ENCODE data around the gene DEAF1. TPM values are rescaled to one million over a fixed set of nuclear protein-coding genes. Genes with fewer than 3 reads are reported as not detected.
"Not testable (repeated sequence)": the region's sequence is repeated elsewhere in the genome, so short reads cannot be mapped to it uniquely, and the experiment has no call there.

The DEAF1 gene
- total RNA-seq, 1 experiment from 2014 or later: 62.2 TPM

DNA sequence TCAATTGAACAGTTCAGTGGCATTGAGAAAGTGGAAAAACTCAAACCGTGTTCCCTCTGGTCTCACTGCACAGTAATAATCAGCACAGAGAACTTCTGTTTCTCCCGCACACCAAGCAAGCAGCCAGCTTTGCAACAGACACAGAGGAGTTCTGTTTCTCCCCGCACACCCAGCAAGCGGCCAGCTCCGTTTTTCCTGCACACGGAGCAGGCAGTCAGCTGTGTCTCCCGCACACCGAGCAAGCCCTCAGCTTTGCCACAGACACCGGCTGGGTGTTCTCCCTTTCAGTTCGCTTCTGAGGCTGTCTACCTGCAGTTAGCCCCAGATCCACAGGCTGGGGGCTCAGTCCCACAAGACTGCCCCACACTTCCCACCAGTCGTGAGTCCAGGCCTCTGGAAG lies 42.3 kb upstream of the DEAF1 start (continued):
- TF ChIP-seq, protein P1, sequence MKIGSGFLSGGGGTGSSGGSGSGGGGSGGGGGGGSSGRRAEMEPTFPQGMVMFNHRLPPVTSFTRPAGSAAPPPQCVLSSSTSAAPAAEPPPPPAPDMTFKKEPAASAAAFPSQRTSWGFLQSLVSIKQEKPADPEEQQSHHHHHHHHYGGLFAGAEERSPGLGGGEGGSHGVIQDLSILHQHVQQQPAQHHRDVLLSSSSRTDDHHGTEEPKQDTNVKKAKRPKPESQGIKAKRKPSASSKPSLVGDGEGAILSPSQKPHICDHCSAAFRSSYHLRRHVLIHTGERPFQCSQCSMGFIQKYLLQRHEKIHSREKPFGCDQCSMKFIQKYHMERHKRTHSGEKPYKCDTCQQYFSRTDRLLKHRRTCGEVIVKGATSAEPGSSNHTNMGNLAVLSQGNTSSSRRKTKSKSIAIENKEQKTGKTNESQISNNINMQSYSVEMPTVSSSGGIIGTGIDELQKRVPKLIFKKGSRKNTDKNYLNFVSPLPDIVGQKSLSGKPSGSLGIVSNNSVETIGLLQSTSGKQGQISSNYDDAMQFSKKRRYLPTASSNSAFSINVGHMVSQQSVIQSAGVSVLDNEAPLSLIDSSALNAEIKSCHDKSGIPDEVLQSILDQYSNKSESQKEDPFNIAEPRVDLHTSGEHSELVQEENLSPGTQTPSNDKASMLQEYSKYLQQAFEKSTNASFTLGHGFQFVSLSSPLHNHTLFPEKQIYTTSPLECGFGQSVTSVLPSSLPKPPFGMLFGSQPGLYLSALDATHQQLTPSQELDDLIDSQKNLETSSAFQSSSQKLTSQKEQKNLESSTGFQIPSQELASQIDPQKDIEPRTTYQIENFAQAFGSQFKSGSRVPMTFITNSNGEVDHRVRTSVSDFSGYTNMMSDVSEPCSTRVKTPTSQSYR (CRISPR knock-in tag; IDR thresholded peaks at IDR 0.05): no peak

DNA sequence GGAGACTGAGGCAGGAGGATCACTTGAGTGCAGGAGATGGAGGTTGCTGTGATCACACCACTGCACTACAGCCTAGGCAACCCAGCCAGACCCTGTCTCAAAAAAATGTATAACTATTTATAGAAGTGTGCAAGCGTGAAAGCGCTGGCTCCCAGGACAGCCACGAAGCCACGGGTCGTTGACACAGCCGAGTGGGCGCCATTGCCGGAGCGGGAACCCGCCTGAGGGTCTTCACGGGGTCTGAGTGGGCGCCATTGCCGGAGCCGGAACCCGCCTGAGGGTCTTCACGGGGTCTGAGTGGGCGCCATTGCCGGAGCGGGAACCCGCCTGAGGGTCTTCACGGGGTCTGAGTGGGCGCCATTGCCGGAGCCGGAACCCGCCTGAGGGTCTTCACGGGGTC lies 39.5 kb upstream of the DEAF1 start:
- H3K27ac Mint-ChIP-seq; DNase-seq (ENCODE audit: low spot score); H3K36me3 Mint-ChIP-seq; ATAC-seq; H3K4me1 Mint-ChIP-seq; H3K27me3 Mint-ChIP-seq (ENCODE audit: low read depth); H3K4me3 Mint-ChIP-seq; CTCF ChIA-PET; H3K9me3 Mint-ChIP-seq; POLR2A ChIA-PET: not testable (repeated sequence)

DNA sequence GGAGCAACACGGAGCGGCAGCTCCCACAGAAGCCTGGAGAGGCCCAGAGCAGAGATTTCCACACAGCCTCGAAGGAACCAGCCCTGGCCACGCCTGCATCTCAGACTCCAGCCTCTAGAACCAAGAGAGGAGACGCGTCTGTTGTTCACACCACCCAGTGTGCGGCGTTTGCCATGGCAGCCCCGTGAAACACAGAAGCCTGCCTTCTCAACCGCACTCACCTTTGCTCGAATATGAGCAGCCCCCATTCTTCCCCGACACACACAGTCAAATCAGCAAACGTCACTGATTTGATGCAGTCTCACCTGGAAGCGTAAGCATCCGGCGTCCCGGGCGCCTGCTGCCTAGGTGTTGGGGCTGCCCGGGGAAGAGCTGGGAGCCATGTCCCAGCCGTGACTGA lies 38.0 kb upstream of the DEAF1 start:
- Mint-ChIP-seq H3K9me3 (peaks cover 4% of the 10 kb centered on the region; the same call in 1 of the 2 replicates), H3K4me3 (no peak overlapping the region), H3K27me3 (ENCODE audit: low read depth) (0 out of 2 replicates have a peak, but pooled peaks cover 4% of the 10 kb centered on the region), H3K4me1 (0 out of 2 replicates have a peak, but pooled peaks cover 8% of the 10 kb centered on the region), H3K27ac (no peak overlapping the region), H3K36me3 (peaks cover 7% of the 10 kb centered on the region)
- ATAC-seq (no peak), DNase-seq (ENCODE audit: low spot score) (no peak)
- CTCF ChIA-PET: interaction anchor here (0.8 to 1.0 kb wide), 3 partner anchors 10 to 71 kb away, joined by 3 read pairs; no protein-coding TSS in a partner anchor
- POLR2A ChIA-PET: interaction anchor here (0.6 to 0.8 kb wide), 2 partner anchors 15 to 318 kb away, joined by 3 read pairs; partner anchors contain the start of gene TALDO1
- TF ChIP-seq, protein P2, sequence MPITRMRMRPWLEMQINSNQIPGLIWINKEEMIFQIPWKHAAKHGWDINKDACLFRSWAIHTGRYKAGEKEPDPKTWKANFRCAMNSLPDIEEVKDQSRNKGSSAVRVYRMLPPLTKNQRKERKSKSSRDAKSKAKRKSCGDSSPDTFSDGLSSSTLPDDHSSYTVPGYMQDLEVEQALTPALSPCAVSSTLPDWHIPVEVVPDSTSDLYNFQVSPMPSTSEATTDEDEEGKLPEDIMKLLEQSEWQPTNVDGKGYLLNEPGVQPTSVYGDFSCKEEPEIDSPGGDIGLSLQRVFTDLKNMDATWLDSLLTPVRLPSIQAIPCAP (CRISPR knock-in tag; IDR thresholded peaks at IDR 0.05): no peak
- TF ChIP-seq, protein P3, sequence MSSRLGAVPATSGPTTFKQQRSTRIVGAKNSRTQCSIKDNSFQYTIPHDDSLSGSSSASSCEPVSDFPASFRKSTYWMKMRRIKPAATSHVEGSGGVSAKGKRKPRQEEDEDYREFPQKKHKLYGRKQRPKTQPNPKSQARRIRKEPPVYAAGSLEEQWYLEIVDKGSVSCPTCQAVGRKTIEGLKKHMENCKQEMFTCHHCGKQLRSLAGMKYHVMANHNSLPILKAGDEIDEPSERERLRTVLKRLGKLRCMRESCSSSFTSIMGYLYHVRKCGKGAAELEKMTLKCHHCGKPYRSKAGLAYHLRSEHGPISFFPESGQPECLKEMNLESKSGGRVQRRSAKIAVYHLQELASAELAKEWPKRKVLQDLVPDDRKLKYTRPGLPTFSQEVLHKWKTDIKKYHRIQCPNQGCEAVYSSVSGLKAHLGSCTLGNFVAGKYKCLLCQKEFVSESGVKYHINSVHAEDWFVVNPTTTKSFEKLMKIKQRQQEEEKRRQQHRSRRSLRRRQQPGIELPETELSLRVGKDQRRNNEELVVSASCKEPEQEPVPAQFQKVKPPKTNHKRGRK (CRISPR knock-in tag; IDR thresholded peaks at IDR 0.05; ENCODE audit: borderline replicate concordance): no peak
- TF ChIP-seq, protein P4, sequence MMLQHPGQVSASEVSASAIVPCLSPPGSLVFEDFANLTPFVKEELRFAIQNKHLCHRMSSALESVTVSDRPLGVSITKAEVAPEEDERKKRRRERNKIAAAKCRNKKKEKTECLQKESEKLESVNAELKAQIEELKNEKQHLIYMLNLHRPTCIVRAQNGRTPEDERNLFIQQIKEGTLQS (CRISPR knock-in tag; conservative IDR thresholded peaks at IDR 0.05): no peak
- TF ChIP-seq CREB1 (CRISPR knock-in tag; IDR thresholded peaks at IDR 0.05) (no peak), ZBTB21 (CRISPR knock-in tag; IDR thresholded peaks at IDR 0.05; ENCODE audit: borderline replicate concordance) (no peak), SP1 (CRISPR knock-in tag; conservative IDR thresholded peaks at IDR 0.05) (no peak), ETV6 (CRISPR knock-in tag; IDR thresholded peaks at IDR 0.05) (no peak), ZNF232 (CRISPR knock-in tag; IDR thresholded peaks at IDR 0.05) (no peak), GTF2I (CRISPR knock-in tag; conservative IDR thresholded peaks at IDR 0.05) (no peak), NR1H2 (CRISPR knock-in tag; IDR thresholded peaks at IDR 0.05) (no peak), SOX15 (CRISPR knock-in tag; IDR thresholded peaks at IDR 0.05) (no peak), SMAD3 (CRISPR knock-in tag; IDR thresholded peaks at IDR 0.05; ENCODE audit: borderline replicate concordance) (no peak)
- TF ChIP-seq, protein P5, sequence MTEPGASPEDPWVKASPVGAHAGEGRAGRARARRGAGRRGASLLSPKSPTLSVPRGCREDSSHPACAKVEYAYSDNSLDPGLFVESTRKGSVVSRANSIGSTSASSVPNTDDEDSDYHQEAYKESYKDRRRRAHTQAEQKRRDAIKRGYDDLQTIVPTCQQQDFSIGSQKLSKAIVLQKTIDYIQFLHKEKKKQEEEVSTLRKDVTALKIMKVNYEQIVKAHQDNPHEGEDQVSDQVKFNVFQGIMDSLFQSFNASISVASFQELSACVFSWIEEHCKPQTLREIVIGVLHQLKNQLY (CRISPR knock-in tag; IDR thresholded peaks at IDR 0.05): no peak
- TF ChIP-seq, protein P6, sequence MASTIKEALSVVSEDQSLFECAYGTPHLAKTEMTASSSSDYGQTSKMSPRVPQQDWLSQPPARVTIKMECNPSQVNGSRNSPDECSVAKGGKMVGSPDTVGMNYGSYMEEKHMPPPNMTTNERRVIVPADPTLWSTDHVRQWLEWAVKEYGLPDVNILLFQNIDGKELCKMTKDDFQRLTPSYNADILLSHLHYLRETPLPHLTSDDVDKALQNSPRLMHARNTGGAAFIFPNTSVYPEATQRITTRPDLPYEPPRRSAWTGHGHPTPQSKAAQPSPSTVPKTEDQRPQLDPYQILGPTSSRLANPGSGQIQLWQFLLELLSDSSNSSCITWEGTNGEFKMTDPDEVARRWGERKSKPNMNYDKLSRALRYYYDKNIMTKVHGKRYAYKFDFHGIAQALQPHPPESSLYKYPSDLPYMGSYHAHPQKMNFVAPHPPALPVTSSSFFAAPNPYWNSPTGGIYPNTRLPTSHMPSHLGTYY (CRISPR knock-in tag; IDR thresholded peaks at IDR 0.05): no peak
- TF ChIP-seq, protein P7, sequence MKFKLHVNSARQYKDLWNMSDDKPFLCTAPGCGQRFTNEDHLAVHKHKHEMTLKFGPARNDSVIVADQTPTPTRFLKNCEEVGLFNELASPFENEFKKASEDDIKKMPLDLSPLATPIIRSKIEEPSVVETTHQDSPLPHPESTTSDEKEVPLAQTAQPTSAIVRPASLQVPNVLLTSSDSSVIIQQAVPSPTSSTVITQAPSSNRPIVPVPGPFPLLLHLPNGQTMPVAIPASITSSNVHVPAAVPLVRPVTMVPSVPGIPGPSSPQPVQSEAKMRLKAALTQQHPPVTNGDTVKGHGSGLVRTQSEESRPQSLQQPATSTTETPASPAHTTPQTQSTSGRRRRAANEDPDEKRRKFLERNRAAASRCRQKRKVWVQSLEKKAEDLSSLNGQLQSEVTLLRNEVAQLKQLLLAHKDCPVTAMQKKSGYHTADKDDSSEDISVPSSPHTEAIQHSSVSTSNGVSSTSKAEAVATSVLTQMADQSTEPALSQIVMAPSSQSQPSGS (CRISPR knock-in tag; IDR thresholded peaks at IDR 0.05; ENCODE audit: borderline replicate concordance, low read depth): no peak
- TF ChIP-seq, protein P8, sequence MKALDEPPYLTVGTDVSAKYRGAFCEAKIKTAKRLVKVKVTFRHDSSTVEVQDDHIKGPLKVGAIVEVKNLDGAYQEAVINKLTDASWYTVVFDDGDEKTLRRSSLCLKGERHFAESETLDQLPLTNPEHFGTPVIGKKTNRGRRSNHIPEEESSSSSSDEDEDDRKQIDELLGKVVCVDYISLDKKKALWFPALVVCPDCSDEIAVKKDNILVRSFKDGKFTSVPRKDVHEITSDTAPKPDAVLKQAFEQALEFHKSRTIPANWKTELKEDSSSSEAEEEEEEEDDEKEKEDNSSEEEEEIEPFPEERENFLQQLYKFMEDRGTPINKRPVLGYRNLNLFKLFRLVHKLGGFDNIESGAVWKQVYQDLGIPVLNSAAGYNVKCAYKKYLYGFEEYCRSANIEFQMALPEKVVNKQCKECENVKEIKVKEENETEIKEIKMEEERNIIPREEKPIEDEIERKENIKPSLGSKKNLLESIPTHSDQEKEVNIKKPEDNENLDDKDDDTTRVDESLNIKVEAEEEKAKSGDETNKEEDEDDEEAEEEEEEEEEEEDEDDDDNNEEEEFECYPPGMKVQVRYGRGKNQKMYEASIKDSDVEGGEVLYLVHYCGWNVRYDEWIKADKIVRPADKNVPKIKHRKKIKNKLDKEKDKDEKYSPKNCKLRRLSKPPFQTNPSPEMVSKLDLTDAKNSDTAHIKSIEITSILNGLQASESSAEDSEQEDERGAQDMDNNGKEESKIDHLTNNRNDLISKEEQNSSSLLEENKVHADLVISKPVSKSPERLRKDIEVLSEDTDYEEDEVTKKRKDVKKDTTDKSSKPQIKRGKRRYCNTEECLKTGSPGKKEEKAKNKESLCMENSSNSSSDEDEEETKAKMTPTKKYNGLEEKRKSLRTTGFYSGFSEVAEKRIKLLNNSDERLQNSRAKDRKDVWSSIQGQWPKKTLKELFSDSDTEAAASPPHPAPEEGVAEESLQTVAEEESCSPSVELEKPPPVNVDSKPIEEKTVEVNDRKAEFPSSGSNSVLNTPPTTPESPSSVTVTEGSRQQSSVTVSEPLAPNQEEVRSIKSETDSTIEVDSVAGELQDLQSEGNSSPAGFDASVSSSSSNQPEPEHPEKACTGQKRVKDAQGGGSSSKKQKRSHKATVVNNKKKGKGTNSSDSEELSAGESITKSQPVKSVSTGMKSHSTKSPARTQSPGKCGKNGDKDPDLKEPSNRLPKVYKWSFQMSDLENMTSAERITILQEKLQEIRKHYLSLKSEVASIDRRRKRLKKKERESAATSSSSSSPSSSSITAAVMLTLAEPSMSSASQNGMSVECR (CRISPR knock-in tag; IDR thresholded peaks at IDR 0.05; ENCODE audit: borderline replicate concordance): no peak
- TF ChIP-seq, protein P9, sequence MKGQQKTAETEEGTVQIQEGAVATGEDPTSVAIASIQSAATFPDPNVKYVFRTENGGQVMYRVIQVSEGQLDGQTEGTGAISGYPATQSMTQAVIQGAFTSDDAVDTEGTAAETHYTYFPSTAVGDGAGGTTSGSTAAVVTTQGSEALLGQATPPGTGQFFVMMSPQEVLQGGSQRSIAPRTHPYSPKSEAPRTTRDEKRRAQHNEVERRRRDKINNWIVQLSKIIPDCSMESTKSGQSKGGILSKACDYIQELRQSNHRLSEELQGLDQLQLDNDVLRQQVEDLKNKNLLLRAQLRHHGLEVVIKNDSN (CRISPR knock-in tag; IDR thresholded peaks at IDR 0.05): no peak

Data from WTC11 (cell line).